Activated naive CD4-positive, alpha-beta T cell treated with anti-CD3 and anti-CD28 coated beads, Interleukin-2, amount 10 ng/mL, durations not matched to agents 5 hours and 36 hours (primary cell): ENCODE measurements around the gene RFNG. TPM values are rescaled to one million over a fixed set of nuclear protein-coding genes. Genes with fewer than 3 reads are reported as not detected.

Source experiments
- total RNA-seq, 2 experiments: library from RNA; stranded (reverse); gene quantifications; one replicate each; pipeline ENCODE4 v1.2.3, GENCODE V29; 2021

The RFNG gene, protein sequence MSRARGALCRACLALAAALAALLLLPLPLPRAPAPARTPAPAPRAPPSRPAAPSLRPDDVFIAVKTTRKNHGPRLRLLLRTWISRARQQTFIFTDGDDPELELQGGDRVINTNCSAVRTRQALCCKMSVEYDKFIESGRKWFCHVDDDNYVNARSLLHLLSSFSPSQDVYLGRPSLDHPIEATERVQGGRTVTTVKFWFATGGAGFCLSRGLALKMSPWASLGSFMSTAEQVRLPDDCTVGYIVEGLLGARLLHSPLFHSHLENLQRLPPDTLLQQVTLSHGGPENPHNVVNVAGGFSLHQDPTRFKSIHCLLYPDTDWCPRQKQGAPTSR
- total RNA-seq: 10 to 100 TPM; 25.1 to 26.8 TPM

DNA sequence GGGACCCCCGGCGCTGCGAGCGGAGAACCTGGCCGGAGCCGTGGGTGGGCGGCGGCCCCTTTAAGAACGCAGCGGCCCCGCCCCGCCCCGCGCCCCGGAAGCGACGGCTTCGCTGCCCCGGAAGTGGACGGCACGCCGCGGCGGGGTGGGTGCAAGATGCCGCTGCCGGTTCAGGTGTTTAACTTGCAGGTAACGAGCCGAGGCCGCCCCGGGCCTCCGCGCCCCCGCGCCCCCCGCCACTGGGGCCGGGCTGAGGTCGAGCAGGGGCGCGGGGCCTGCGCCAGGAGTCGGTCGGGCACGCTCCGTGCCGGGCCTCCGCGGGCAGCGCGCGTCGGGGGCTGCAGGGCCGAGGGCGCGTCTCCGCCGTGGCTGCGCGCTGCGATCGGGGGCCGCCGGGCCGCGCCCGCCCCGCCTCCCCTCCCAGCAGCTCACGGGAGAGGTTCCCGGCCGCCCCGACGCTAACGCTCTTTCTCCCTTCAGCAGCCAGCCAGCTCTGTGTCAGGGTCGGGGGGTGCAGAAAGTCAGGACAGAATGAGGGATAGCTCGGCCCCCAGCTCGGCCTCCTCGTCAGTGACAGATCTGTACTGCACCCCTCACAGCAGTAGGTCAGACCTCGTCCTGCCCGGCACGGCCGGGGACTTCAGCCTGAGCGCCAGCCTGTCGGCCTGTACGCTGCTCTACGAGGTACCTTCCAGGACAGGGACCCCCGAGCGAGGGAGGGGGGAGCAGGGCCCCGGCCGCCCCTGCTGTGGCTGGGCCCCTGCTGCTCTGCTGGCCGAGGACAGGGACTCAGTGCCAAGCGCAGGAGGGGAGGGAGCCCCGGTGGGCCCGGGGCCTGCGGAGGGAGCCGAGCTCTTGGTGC lies at the start of gene RFNG, which contains the start of gene GPS1:
RFNG (minus strand) TSS at position 36 of the 862 bp plus-strand sequence. CDS start 45 bp downstream, outside the sequence.
GPS1 (plus strand) TSS at position 123 of the 862 bp plus-strand sequence; CDS start at position 157, 34 bp downstream.

DNA sequence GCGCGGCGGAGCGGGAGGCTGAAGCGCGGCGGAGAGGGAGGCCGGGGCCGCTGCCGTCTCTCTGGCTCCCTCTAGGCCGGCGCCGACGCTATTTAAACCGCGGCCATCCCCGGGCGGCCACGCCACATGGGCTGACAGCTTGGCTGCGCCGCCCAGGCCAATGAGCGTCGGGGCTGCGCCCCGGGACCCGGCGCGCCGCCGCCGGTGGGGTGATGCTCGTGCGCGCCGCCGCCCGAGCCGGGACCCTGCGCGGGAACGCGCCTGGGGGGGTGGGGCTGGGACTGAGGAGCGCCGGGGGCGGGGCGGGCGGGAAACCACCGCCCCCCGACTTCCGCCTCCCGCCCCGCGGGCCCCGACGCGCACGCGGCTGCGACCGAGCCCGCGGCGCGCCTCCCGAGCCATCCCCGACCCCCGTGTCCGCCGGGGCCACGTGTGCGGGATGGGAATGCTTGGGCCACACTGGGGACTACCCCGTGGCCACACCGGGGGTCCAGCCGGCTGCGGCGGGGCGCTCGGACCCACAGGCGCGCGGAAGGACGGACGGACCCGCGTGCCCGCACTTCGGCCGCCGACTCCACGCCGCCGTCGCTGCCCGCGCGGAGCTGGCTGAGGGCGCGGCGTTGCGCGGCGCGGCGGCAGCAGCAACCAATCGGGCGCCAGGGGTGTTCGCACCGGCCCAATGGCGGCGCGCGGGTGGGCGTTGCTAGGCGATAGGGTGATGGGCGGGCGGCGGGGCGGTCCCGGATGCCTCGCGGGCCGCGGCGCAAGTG lies 46.7 kb upstream of the RFNG start, which contains the start of gene FASN:
FASN (minus strand) TSS at position 68 of the 770 bp plus-strand sequence. CDS start 1,791 bp downstream, outside the sequence.

DNA sequence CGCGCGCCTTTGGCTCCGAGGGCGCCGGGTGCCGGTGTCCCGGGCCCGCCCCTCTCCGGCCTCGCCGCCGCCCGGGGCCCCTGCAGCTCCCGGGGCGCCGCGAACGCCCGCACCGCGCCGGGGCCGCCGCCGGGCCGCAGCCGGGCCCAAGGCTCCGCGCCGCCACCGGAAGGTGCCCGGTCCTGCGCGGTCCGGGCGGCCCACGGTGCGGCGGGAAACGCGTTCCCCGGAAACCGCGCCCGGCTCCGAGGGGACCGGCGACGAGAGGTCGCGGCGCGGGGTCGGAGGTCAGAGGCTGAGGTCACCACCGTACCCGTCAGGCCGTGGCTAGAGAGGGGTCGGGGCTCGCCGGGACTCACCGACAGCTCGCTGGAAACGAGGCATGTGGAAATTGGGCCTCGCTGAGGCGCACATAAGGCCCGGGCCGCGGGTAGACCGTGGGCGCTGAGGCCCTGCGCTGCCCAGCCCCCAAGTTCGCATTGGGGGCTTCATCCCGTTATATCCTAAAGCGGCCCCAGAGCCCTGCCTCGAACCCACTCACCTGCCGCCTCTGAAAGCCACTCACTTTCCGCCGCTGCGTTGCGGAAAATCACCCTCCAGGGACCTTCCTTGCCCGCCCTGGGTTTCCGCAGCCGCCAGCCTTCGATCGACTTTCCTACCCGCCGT lies 14.2 kb upstream of the RFNG start, which contains the start of gene DUS1L:
DUS1L (minus strand) TSS at position 167 of the 666 bp plus-strand sequence. CDS start 745 bp downstream, outside the sequence.

DNA sequence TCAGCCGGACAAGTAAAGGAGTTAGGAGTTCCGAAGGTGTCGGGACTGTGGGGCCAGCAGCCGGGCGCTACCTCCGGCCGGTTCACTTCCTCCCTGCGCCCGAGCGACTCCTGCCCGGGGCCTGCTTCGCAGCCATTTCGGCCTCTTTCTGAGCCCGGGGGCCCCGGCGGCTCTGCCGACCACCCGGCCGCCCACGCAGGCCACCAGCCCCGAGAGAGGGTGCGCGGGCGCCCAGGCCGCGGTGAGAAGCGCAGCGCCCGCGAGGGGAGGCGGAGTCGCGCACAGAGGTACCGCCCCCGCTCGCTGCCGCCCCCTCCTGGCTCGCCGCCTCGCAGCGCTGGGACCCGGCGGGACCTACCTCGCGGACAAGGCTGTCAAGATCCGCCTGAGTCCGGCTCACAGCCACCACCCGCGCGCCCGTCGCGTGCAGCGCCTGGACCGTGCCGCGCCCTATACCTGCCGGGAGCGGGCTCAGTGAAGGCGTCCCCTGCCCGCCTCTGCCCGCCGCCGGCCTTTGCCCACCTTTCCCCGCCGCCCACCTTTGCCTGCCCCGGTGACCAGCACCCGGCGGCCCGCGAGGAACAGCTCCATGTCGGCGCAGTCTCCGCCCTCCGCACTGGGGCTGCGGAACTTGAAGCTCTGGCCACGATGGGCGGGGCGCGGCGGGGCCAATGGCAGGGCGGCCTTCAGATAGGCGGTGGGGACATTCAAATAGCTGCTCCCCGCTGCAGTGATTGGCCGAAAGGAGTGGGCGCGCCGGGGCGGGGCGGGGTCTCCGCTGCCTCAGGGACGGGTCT lies 14.3 kb downstream of the RFNG start, which contains the start of gene DCXR:
DCXR (minus strand) TSS at position 606 of the 797 bp plus-strand sequence; CDS start at position 591, 15 bp downstream.

DNA sequence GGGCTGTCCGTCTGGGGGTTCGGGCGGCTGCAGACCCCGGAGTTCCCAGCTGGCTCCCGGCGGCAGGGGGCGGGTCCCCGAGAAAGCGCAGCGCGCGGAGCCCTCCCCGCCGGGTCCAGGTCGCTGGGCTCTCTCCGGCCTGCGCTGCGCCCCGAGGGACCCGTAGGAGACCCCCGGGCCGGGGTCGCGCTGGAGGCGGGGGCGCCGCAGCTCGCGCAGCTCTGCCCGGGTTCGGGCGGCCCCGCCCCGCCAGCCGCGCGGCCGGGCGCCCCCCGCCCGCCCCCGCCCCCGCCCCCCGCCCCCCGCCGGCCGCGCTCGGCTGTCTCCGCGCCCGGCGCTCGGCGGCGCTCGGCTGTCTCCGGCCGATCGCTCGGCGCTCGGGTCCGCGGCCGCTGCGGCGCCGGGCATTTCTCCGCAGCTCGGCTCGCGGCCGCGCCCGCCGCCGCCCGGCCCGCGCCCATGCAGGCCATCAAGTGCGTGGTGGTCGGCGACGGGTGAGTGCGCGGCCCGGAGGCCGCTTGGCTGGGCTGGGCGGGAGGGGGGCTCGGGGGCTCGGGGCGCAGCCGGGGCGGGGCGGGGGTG lies 20.2 kb downstream of the RFNG start, which contains the start of gene RAC3:
RAC3 (plus strand) TSS at position 376 of the 582 bp plus-strand sequence; CDS start at position 460, 84 bp downstream.

DNA sequence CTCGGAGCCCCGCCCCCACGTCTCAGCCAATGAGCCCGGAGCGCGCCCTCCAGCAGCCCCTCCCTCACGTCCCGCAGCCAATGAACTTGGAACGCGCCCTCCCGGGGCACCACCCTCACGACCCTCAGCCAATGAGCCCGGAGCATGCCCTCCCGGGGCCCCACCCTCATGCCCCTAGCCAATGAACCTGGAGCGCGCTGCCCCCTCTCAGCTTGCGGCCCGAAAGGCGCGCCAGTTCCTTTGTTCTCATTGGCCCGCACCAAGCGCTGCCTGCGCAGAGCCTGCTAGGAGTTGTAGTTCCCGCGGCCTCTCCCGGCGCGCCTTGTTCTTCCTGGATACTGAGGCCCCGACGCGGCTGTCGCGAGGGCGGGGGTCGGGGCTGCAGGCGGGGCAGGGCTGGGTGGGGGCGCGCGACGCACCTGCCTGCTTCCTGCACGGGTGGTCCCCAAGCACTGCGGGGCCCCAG lies 28.6 kb downstream of the RFNG start, which contains the start of gene LRRC45:
LRRC45 (plus strand) TSS at position 325 of the 466 bp plus-strand sequence. CDS start 339 bp downstream, outside the sequence.

DNA sequence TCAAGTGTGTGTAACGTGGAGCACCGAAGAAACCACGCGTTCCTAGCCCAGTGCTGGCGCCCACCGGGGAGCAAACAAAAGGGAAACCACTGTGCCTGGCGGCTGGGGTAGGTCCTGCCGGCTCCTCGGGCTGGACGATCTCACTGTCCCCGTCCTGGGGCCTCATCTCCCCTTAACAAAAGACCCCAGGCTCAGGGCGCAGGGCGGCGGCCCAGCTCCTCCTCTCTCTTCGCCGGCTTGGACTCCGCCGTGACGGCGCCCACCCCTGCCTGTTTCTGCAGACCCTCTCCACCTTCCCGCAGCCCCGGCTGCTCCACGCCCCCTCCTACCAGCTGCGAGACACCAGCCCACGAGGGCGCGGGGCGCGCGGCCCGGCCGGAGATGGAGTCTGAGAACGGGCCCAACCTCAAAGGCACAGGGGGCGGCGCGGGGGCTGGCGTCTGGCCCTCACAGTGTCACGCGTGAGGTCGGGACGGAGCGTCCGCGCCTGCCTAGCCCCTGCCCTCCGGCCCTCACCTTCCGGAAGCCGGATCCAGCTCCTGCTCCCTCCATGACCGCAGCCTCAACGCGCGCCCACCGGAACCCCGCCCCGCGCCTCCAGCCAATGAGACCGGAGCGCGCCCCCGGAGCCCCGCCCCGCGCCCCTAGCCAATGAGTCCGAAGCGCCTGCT lies 29.2 kb downstream of the RFNG start, which contains the start of gene CENPX:
CENPX (minus strand) TSS at position 569 of the 671 bp plus-strand sequence; CDS start at position 552, 17 bp downstream.

Other genes with a start within 250 kb of the RFNG start
- not detected for gene GCGR, start 247.7 kb downstream of the RFNG start, total RNA-seq
- gene MCRIP1, start 218.5 kb downstream of the RFNG start, total RNA-seq: 10 to 100 TPM; 51.6 to 53.9 TPM
- gene PPP1R27, start 216.8 kb downstream of the RFNG start, total RNA-seq: not detected
- gene P4HB, start 191.3 kb downstream of the RFNG start, total RNA-seq: 100 to 1,000 TPM; 471 to 474 TPM
- 100 to 1,000 TPM; 575 to 590 TPM for gene ARHGDIA, start 180.5 kb downstream of the RFNG start, total RNA-seq
- 100 to 1,000 TPM; 145 to 147 TPM for gene ALYREF, start 160.2 kb downstream of the RFNG start, total RNA-seq
- 10 to 100 TPM; 67.2 to 75.1 TPM for gene ANAPC11, start 160.1 kb downstream of the RFNG start, total RNA-seq
- gene NPB, start 149.6 kb downstream of the RFNG start, total RNA-seq: under 1 TPM; 0.10 to 0.20 TPM
- 10 to 100 TPM; 43.8 to 49.5 TPM for gene PCYT2, start 140.4 kb downstream of the RFNG start, total RNA-seq
- gene SIRT7, start 133.6 kb downstream of the RFNG start, total RNA-seq: 10 to 100 TPM; 51.5 to 52.8 TPM
- gene MAFG, start 124.1 kb downstream of the RFNG start, total RNA-seq: 10 to 100 TPM; 22.6 to 23.9 TPM
- 10 to 100 TPM; 23.3 to 26.1 TPM for gene PYCR1, start 114.5 kb downstream of the RFNG start, total RNA-seq
- gene MYADML2, start 104.6 kb downstream of the RFNG start, total RNA-seq: not detected
- gene NOTUM, start 90.6 kb downstream of the RFNG start, total RNA-seq: under 1 TPM; 0.30 to 0.34 TPM
- gene ASPSCR1, start 74.2 kb downstream of the RFNG start, total RNA-seq: 10 to 100 TPM; 37.4 to 39.5 TPM
- gene CENPX, start 28.9 kb downstream of the RFNG start, total RNA-seq: 10 to 100 TPM; 49.8 to 49.9 TPM
- gene LRRC45, start 28.5 kb downstream of the RFNG start, total RNA-seq: 10 to 100 TPM; 29.8 to 33.7 TPM
- gene RAC3, start 20.1 kb downstream of the RFNG start, total RNA-seq: 1 to 10 TPM; 6.0 to 6.2 TPM
- 100 to 1,000 TPM in 1 of 2 experiments, 10 to 100 TPM in 1; 98.5 to 103 TPM for gene DCXR, start 14.1 kb downstream of the RFNG start, total RNA-seq
- 10 to 100 TPM; 66.6 to 67.5 TPM for gene GPS1, start 87 bp upstream of the RFNG start, total RNA-seq
- gene DUS1L, start 14.0 kb upstream of the RFNG start, total RNA-seq: 100 to 1,000 TPM; 110 to 111 TPM
- gene FASN, start 46.4 kb upstream of the RFNG start, total RNA-seq: 100 to 1,000 TPM; 153 to 162 TPM
- 10 to 100 TPM; 67.7 to 72.9 TPM for gene CCDC57, start 161.0 kb upstream of the RFNG start, total RNA-seq
- gene SLC16A3, start 177.2 kb upstream of the RFNG start, total RNA-seq: 100 to 1,000 TPM; 156 to 157 TPM
- gene CSNK1D, start 221.9 kb upstream of the RFNG start, total RNA-seq: 100 to 1,000 TPM; 116 to 121 TPM